GM12875 (cell line): Measurements from ENCODE around the gene PPM1F.
"Not testable (repeated sequence)": the region's sequence is repeated elsewhere in the genome, so short reads cannot be mapped to it uniquely, and the experiment has no call there.

Experiments used
- H3K4me3 ChIP-seq: one replicate; pipeline ENCODE4 v1.5.1; 2011; ENCODE audit warnings: low read depth, low read length, control low read depth
- CTCF ChIP-seq: IDR thresholded peaks from 2 replicates; pipeline ENCODE4 v1.5.1; 2011; ENCODE audit warnings: low read depth, mild to moderate bottlenecking, control low read depth, inconsistent platforms, low read length, moderate library complexity, borderline replicate concordance; ENCODE audit not compliant: insufficient read depth

The PPM1F gene

DNA sequence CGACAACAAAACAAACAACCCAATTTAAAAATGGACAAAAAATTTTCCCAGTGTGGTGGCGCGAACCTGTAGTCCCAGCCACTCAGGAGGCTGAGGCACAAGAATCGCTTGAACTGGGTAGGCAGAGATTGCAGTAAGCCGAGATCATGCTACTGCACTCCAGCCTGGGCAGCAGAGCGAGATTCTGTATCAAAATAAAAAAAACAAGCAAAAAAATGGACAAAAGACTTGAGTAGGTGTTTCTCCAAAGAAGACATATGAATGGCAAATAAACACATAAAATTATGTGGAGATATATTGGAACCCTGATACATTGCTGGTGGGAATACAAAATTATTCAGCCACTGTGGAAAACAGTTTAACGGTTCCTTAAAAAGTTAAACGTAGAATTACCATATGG lies 57.8 kb downstream of the PPM1F start:
- TF ChIP-seq CTCF, result no peak
- H3K4me3 ChIP-seq, result no peak overlapping the region

DNA sequence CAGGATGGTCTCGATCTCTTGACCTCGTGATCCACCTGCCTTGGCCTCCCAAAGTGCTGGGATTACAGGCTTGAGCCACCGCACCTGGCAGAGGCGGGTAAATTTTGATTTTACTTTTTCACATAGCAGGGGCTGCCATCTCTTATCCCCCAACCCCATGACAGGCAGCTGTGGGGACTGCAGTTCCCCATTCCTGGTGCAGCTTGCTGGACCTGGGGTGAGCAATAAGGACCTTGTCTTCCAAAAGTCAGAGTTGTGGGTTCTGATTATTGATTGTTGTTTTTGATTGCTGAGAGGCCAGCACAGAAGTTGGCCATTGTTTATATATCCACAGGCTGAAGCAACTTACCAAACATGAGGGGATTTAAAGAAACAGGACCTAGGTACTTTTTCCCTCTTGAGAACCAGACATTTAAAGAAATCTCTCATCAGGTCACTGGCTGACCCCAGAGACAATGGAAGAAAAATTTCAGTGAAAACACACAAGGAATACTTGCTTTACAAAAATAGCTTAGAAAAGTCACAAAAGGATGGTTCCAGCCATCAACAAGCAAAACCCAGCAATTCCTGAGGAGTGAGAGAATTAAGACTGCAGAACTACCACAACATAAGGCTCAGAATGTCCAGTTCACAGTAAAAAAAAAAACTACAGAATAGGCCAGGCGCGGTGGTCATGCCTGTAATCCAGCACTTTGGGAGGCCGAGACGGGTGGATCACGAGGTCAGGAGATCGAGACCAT lies 63.2 kb downstream of the PPM1F start:
- TF ChIP-seq CTCF, result no peak
- H3K4me3 ChIP-seq, result no peak overlapping the region

DNA sequence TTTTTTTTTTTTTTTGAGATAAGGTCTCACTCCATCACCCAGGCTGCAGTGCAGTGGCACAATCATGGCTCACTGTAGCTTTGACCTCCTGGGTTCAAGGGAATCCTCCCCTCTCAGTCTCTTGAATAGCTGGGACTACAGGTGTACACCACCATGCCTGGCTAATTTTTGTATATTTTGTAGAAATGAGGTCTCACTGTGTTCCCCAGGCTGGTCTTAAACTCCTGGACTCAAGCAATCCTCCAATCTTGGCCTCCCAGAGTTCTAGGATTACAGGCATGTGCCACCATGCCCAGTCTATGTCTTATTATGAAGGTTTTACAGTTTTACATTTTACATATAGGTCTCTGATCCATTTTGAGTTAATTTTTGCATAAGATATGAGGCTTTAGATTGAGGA lies 64.8 kb downstream of the PPM1F start:
- no peak overlapping the region for H3K4me3 ChIP-seq
- no peak for TF ChIP-seq CTCF

DNA sequence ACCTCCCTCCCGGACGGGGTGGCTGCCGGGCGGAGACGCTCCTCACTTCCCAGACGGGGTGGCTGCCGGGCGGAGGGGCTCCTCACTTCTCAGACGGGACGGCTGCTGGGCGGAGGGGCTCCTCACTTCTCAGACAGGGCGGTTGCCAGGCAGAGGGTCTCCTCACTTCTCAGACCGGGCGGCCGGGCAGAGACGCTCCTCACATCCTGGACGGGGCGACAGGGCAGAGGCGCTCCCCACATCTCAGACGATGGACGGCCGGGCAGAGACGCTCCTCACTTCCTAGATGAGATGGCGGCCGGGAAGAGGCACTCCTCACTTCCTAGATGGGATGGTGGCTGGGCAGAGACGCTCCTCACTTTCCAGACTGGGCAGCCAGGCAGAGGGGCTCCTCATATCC lies 68.7 kb downstream of the PPM1F start:
- H3K4me3 ChIP-seq, result not testable (repeated sequence)

GRCh38 chr22:21882754-21883333 lies 69.8 kb downstream of the PPM1F start:
- H3K4me3 ChIP-seq, result not testable (repeated sequence)

DNA sequence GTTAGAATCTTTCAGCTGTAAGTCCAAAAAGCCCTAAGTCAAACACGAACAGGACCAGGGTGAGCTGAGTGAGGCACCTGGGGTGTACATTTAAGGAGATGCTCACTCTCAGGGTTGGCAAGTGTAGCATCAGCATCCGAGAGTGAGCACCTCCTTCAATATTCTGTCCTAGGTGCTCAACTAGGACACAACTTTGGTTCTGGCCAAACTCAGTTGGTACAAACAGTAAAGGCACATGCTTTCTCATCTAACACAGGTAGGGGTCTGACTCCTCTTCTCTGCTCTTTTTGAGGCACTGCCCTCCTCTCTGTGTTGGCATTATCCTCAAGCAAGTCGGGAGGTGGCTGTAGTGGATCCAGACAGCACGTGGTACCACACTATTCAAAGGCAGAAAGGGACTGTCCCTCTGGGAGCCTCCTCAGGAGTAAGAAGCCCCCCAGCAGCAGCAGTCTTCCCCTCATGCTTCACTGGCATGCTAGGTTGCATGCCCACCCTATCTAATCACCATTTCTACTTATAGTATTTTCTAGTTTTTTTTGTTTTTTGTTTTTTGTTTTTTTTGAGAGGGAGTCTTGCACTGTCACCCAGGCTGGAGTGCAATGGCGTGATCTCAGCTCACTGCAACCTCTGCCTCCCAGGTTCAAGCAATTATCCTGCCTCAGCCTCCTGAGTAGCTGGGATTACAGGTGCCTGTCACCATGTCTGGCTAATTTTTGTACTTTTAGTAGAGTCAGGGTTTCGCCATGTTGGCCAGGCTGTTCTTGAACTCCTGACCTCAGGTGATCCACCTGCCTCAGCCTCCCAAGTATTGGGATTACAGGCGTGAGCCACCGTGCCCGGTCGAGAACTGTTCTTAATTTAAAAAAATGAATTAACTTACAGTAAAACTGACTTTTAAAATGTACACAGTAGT lies 70.6 kb downstream of the PPM1F start:
- no peak overlapping the region for H3K4me3 ChIP-seq
- no peak for TF ChIP-seq CTCF

DNA sequence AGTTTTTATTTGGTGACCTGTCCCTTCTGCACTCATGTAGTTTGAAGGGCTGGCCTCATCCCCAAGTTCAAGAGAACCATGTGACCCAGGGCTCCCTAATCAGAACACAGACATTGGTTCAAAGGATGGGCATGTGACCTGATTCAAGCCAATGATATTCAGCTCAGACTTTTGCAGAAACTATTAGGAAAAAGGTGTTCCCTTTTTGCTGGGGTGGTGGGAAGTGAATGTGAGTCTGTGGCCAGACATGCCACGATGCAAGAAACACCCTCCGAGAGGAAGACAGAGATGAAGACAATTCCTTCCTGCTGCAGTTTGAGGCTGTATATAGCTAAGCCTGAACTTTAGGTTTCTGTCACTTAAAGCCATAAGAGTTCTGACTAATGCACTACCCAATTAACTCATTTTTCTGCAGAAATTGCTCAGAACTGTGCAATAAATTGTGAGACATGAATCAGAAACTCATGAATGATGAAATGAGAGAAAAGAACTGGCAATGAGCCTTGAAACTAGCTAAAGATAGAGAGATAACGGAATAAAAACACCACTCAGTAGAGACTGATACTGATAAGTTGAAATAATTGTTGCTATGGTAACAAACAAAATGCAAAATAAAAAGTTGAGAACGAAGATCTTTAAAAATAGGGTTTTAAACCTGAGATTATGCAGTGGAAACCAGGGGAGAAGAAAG lies 76.0 kb downstream of the PPM1F start:
- TF ChIP-seq CTCF, result no peak
- H3K4me3 ChIP-seq, result no peak overlapping the region

- not testable (repeated sequence) for H3K4me3 ChIP-seq
These were observed 77.7 kb downstream of the PPM1F start for GRCh38 chr22:21874953-21875352.
